Spinal cord (tissue), 10 donors: ENCODE data around the gene ZNF268. TPM values are rescaled to one million over a fixed set of nuclear protein-coding genes. Genes with fewer than 3 reads are reported as not detected.

Experiments
- DNase-seq, 6 donors: peaks; one replicate each; pipeline versions ENCODE4 v3.0.0 to v3.0.0-alpha.2; 2013 to 2015; ENCODE audit warnings: low spot score in 6 of 6, low read depth in 4 of 6
- H3K27ac ChIP-seq: one replicate; pipeline ENCODE4 v1.5.1; 2013; ENCODE audit warnings: low read depth, low read length, control low read depth
- H3K27me3 ChIP-seq: one replicate; pipeline ENCODE4 v1.6.1; 2013; ENCODE audit warnings: low read length; ENCODE audit not compliant: control insufficient read depth, insufficient read depth
- H3K36me3 ChIP-seq: one replicate; pipeline ENCODE4 v1.6.1; 2013; ENCODE audit warnings: low read length; ENCODE audit not compliant: control insufficient read depth, insufficient read depth
- H3K4me1 ChIP-seq: one replicate; pipeline ENCODE4 v1.6.1; 2013; ENCODE audit warnings: low read length; ENCODE audit not compliant: control insufficient read depth, insufficient read depth
- H3K4me3 ChIP-seq: one replicate; pipeline ENCODE4 v1.5.1; 2013; ENCODE audit warnings: low read depth, low read length, control low read depth
- H3K9me3 ChIP-seq: one replicate; pipeline ENCODE4 v1.6.1; 2013; ENCODE audit warnings: low read length; ENCODE audit not compliant: control insufficient read depth, insufficient read depth
- WGBS: methylation state at CpG from one replicate; pipeline ENCODE4 v1.1.5; 2013; ENCODE audit warnings: missing lambda C conversion rate; ENCODE audit not compliant: insufficient coverage; 5-methylcytosine and 5-hydroxymethylcytosine counted together
- polyA plus RNA-seq, 2 donors: library from polyadenylated mRNA; unstranded; fragments of 120-200 nt; gene quantifications; one replicate each; pipeline ENCODE4 v1.2.1, GENCODE V29; 2013; ENCODE audit not compliant: insufficient read length in 2 of 2
- total RNA-seq, 2 donors: library from RNA; depleted of rRNA in 1 of 2; stranded (reverse); fragments of 120-200 nt in 1 of 2; fragments of >200 nt in 1 of 2; gene quantifications; one replicate each; pipeline versions ENCODE4 v1.2.3 to v1.2.4, GENCODE V29; 2013 to 2014
- donor health status: healthy.

ZNF268 gene
- total and polyA plus RNA-seq, 4 donors, result 13.3 to 35.4 (median 26.2) TPM

DNA sequence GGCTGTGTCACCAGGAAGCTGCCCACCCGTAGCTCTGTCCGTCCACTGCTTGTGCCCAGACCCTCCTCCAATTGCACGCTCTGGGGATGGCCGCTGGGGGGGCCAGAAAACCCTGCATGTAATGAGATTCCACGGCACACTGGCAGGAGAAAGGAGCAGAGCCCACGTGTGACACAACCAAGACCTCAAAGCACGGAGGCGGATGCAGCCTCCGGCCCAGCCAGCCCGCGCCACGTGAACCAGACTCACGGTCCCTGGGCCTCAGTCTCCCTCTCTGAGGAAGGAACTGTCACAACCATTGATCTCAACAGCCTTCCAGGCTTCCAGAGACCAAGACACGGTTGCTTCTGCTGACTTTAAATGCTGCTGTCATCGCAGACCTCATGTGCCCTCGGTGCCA is 39.9 kb downstream of the ZNF268 start:
- no peak overlapping the region for H3K27ac ChIP-seq
- peaks cover 4% of the 10 kb centered on the region for H3K9me3 ChIP-seq
- 82% methylated on average over 16 of the region's 16 CpGs for WGBS
- DNase-seq, result no peak
- H3K4me1 ChIP-seq, result no peaks in the 10 kb centered on the region
- H3K4me3 ChIP-seq, result no peak overlapping the region
- no peaks in the 10 kb centered on the region for H3K36me3 ChIP-seq
- H3K27me3 ChIP-seq, result no peaks in the 10 kb centered on the region

DNA sequence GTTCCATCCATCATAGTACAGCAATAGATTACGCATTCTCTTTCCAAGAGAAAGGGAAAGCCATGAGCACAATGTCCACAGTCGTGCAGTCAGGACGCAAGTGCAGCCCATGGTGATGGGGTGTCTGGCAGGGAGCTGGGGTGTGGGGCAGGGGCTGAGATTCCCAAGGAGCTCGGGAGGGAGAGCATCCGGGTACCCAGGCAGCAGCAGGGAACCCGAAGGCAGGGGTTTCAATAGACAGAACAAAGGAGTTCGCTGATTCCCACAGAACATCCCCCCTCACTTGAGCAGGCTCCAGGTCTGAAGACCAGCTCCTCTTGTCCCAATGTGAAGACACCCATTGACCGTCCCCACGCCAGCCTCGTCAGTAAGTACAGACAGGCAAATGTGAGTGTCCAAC is 40.9 kb downstream of the ZNF268 start:
- no peaks in the 10 kb centered on the region for H3K4me1 ChIP-seq
- no peak for DNase-seq
- H3K36me3 ChIP-seq, result no peaks in the 10 kb centered on the region
- WGBS, result 86% methylated on average over 9 of the region's 10 CpGs
- H3K27ac ChIP-seq, result no peak overlapping the region
- H3K27me3 ChIP-seq, result no peaks in the 10 kb centered on the region
- peaks cover 5% of the 10 kb centered on the region for H3K9me3 ChIP-seq
- H3K4me3 ChIP-seq, result no peak overlapping the region

DNA sequence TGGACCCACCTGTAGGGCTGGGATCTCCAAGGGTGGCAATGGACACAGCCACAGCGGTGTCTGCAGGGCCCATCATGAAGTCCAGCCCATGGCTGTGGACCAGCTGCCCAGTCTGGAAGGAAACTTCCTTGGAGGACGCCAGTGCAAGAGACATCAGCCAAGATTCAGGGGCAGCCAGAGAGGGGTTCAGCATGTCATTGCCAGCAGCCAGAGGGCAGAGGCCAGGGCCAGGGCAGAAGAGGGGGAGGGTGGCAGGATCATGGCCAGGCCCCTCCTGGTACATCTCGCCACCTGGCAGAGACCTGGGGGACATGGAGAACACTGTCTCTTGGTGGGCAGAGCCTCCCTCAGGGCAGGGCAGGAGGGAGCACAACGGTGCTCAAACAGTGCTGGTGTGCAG is 44.2 kb downstream of the ZNF268 start:
- H3K4me1 ChIP-seq, result no peaks in the 10 kb centered on the region
- no peaks in the 10 kb centered on the region for H3K36me3 ChIP-seq
- H3K27ac ChIP-seq, result no peak overlapping the region
- H3K27me3 ChIP-seq, result no peaks in the 10 kb centered on the region
- 84% methylated on average over 4 of the region's 4 CpGs for WGBS
- peaks cover 1% of the 10 kb centered on the region for H3K9me3 ChIP-seq
- no peak for DNase-seq
- H3K4me3 ChIP-seq, result no peak overlapping the region

DNA sequence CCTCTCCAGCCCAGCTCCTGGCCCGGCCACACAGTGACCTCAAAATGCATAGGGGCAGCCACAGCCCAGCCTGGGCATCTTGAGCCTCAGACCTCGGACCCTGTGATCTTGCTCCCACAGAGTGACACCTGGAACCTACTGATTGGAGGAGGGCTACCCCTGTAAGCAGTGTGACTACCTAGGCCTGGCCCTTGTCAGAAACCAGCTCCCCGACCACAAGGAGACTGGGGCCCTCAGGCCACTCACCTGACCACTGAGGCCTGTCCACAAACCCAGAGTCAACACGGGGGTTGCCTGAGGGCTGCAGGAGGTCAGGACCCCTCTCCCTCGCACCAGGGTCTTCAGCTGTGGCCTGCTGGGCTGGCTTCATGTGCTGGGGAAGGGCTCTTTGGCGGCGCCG is 45.4 kb downstream of the ZNF268 start:
- Histone ChIP-seq H3K4me1 (no peaks in the 10 kb centered on the region), H3K27ac (no peak overlapping the region), H3K36me3 (no peaks in the 10 kb centered on the region), H3K4me3 (no peak overlapping the region), H3K9me3 (peaks cover 1% of the 10 kb centered on the region), H3K27me3 (no peaks in the 10 kb centered on the region)
- DNase-seq, result no peak
- 84% methylated on average over 6 of the region's 8 CpGs for WGBS

DNA sequence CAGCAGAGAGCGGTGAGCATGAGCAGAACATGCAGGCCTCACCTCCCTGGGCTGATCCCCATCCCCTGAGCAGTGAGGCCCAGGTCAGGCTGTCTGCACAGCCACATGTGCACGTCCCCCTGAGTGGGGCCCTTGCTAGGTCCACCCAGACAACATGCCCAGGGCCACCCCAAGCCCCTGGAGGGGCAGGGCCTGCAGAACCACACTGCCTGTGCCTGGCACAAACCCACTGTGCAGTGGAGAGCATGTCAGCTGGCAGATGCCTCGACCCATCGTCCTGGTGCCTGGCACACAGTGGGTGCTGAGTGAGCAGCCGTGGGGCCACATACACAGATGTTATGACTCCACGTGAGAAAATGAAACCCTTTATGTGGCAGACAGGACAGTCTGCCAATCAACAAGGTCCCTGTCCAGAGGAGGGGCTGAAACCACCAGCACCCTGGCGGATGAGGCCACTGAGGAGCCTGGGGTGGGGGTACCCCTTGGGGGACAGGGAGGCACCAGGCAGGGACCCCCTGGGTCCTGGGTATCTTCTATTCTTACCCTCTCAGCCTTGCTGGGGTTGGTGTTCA is 46.1 kb downstream of the ZNF268 start:
- Histone ChIP-seq H3K4me1 (no peaks in the 10 kb centered on the region), H3K27ac (no peak overlapping the region), H3K4me3 (no peak overlapping the region), H3K9me3 (peaks cover 1% of the 10 kb centered on the region), H3K36me3 (no peaks in the 10 kb centered on the region), H3K27me3 (no peaks in the 10 kb centered on the region)
- WGBS, result 65% methylated on average over 7 of the region's 7 CpGs
- DNase-seq, result no peak

DNA sequence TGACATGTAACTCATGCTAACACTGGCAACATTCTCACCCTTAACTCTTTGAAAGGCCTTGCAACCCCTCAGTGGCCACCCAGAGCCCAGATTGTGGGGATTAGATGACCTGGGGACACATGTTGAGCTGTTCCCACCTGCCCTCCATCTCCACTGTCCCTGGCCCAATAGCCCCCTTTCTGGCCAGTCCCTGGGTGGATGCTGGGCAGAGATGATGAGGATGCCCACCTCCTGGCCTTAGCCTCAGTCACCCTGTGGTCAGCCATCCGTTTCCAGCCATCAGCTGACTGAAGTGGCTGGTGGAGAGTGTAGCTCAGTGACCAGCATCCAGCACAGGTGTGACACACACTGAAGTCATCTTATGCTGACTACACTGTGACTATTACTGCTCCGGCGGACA is 49.7 kb downstream of the ZNF268 start:
- Histone ChIP-seq H3K4me3 (no peak overlapping the region), H3K9me3 (peaks cover 1% of the 10 kb centered on the region), H3K36me3 (no peaks in the 10 kb centered on the region), H3K4me1 (no peaks in the 10 kb centered on the region), H3K27me3 (no peaks in the 10 kb centered on the region), H3K27ac (no peak overlapping the region)
- no peak for DNase-seq
- 71% methylated on average over 3 of the region's 3 CpGs for WGBS

DNA sequence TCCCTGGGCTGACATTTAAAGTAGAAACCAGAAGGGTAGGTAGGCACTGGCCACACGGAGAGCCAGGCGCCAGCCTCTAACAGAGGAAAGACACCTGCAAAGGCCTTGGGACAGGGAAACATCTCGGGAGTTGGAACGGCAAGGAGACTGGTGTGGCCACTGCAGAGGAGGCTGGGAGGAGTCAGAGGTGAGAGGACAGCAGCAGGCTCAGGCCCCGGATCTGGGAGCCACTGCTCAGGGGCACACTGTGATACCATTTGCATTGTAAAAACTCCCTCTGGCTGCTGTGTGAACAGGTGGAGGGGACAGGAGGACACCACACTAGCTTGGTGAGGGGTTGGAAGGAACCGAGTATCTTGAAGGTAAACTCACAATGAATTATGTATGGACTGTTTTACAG is 51.7 kb downstream of the ZNF268 start:
- no peak overlapping the region for H3K4me3 ChIP-seq
- H3K27me3 ChIP-seq, result no peaks in the 10 kb centered on the region
- WGBS, result 75% methylated on average over 6 of the region's 6 CpGs
- H3K4me1 ChIP-seq, result no peaks in the 10 kb centered on the region
- no peak overlapping the region for H3K27ac ChIP-seq
- H3K9me3 ChIP-seq, result no peaks in the 10 kb centered on the region
- no peak for DNase-seq
- H3K36me3 ChIP-seq, result no peaks in the 10 kb centered on the region

DNA sequence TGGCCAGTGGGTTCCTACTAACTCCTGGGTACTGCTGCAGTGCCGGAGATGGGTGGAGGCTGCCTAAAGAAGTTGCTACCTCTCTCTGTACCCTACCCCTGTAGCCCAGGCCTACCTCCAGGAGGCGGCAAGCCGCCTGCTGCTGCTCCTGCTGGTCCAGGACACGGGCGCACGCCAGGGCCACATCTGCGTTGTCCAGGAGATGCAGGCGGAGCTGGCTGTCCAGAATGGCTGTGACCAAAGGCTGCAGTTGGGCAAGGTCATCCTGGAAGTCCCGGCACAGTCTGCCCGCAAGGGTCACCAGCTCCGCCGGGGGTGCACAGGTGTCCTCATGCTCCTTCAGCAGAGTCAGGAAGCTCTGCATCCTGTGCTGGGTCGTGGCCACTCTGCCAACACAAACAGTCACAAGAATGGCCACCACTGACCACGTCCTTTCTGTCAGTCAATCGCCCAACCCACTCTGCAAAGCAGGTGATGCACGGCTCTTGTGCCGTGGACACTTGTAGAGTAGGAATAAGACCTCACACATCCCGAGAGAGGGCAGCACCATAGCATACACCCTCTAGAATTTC is 52.8 kb downstream of the ZNF268 start:
- Histone ChIP-seq H3K4me1 (no peaks in the 10 kb centered on the region), H3K27ac (no peak overlapping the region), H3K4me3 (no peak overlapping the region), H3K9me3 (no peaks in the 10 kb centered on the region), H3K36me3 (no peaks in the 10 kb centered on the region), H3K27me3 (no peaks in the 10 kb centered on the region)
- DNase-seq, result no peak
- WGBS, result 90% methylated on average over 17 of the region's 18 CpGs

DNA sequence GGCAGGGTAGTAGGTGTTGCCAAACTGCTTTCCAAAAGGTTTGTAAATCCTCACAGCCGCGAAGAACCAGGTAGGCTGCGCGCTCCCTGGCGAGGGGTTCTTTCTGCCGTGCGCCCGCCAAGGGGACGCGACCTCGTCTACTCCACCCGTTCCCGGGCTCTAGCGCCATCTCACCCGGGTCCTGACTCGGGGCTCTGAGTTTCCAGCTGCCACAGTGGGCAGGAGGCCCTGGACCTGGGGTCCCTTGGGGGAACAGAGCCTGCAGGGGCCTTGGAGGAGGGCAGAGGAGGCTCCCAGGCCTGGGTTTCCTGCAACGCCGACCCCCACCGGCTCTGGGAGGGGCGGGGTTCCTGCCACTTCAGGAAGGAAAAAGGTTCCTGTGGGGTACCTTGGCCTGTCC is 53.7 kb downstream of the ZNF268 start:
- H3K27me3 ChIP-seq, result no peaks in the 10 kb centered on the region
- DNase-seq, result no peak
- no peaks in the 10 kb centered on the region for H3K36me3 ChIP-seq
- 64% methylated on average over 20 of the region's 20 CpGs for whole genome bisulfite sequencing
- no peak overlapping the region for H3K27ac ChIP-seq
- H3K4me1 ChIP-seq, result no peaks in the 10 kb centered on the region
- no peaks in the 10 kb centered on the region for H3K9me3 ChIP-seq
- no peak overlapping the region for H3K4me3 ChIP-seq

DNA sequence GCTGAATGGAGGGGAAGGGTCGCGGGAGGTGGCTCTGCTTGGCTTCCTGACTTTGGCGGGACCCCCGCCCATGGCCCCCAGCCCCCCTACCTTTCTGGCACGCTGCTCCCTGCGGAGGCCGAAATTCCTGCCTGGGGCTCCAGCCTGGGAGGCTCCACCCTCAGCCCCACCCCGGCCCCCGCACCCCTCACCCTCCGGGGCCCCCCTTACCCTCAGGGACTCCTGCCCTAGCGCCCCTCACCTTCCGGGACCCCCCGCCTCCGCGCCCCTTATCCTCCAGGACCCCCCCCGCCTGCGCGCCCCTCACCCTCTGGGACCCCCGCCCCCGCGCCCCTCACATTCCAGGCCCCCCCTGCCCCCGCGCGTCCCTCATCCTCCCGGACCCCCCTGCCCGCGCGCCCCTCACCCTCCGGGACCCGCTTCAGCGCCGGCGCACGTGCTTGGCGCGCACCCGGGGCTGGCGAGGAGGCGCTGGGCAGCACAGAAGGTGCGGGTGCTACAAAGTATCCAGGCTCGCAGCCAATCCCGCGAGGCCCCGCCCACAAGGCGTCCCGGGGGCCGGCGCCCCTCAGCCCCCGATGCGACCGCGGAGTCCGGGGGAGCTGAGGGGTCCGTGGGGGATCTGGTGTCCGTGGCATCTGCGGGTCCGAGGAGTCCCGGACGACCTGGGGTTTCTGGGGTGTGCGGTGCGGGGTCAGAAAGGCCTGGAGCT is 54.3 kb downstream of the ZNF268 start, which contains the start of gene ANHX:
Gene ANHX (minus strand): TSS at position 477 of the 712 bp plus-strand sequence. CDS start 1,521 bp downstream, outside the sequence.
- WGBS, result 37% methylated on average over 41 of the region's 61 CpGs
- Histone ChIP-seq H3K27ac (no peak within 1 kb of the TSS), H3K4me3 (no peak within 1 kb of the TSS), H3K9me3 (no peaks in the 10 kb centered on the region), H3K4me1 (no peaks in the 10 kb centered on the region), H3K36me3 (no peaks in the 10 kb centered on the region), H3K27me3 (no peaks in the 10 kb centered on the region)
- DNase-seq, result no peak
